K562 (cell line): ENCODE measurements around the gene TTK. TPM values are rescaled to one million over a fixed set of nuclear protein-coding genes. Genes with fewer than 3 reads are reported as not detected.

Experiments
- CAMTA2 ChIP-seq: fragments of 250-450 bp; sonication (Bioruptor Pico); conservative IDR thresholded peaks from 2 replicates; pipeline ENCODE4 v1.5.1; 2022
- CC2D1A ChIP-seq: fragments of 450-650 bp; IDR thresholded peaks from 2 replicates; pipeline ENCODE4 v1.6.1; 2017; ENCODE audit warnings: mild to moderate bottlenecking
- FOXA1 ChIP-seq: fragments of 450-650 bp; IDR thresholded peaks from 2 replicates; pipeline ENCODE4 v1.6.1; 2016; ENCODE audit warnings: mild to moderate bottlenecking, borderline replicate concordance
- JUND ChIP-seq, 2 experiments: IDR thresholded peaks; 2 replicates in 1 of 2; 3 replicates in 1 of 2; pipeline ENCODE4 v1.6.1; 2011; ENCODE audit warnings: borderline replicate concordance in 2 of 2, low read depth in 2 of 2, low read length in 2 of 2, improper control_type of control experiment in 1 of 2, missing biosample characterization in 1 of 2, missing genetic modification characterization in 1 of 2, missing genetic modification reagents in 1 of 2
- MGA ChIP-seq: fragments of 450-650 bp; IDR thresholded peaks from 2 replicates; pipeline ENCODE4 v1.6.1; 2016; ENCODE audit warnings: mild to moderate bottlenecking, moderate library complexity
- PHF20 ChIP-seq: fragments of 450-650 bp; IDR thresholded peaks from 2 replicates; pipeline ENCODE4 v1.6.1; 2018; ENCODE audit not compliant: partially characterized antibody
- SAP30 ChIP-seq: fragments of 200-600 bp; sonication (generic); IDR thresholded peaks from 2 replicates; pipeline ENCODE4 v1.6.1; 2012; ENCODE audit warnings: borderline replicate concordance, low read depth, mild to moderate bottlenecking, moderate library complexity, low read length, control low read depth, inconsistent platforms; ENCODE audit not compliant: insufficient read depth, poor library complexity, severe bottlenecking
- ZKSCAN8 ChIP-seq: fragments of 200-800 bp; sonication (Bioruptor generic); IDR thresholded peaks from 2 replicates; pipeline ENCODE4 v1.6.1; 2016; ENCODE audit warnings: missing genetic modification characterization, missing compliant biosample characterization
- ZNF124 ChIP-seq: sonication (generic); formaldehyde crosslinking; IDR thresholded peaks from 2 replicates; pipeline ENCODE4 v1.8.1; 2022; ENCODE audit warnings: missing genetic modification reagents
- ZNF609 ChIP-seq: sonication (generic); formaldehyde crosslinking; IDR thresholded peaks from 2 replicates; pipeline ENCODE4 v1.8.1; 2023; ENCODE audit warnings: missing genetic modification reagents, mild to moderate bottlenecking, borderline replicate concordance
- ZNF699 ChIP-seq: fragments of 250-450 bp; sonication (Bioruptor Pico); IDR thresholded peaks from 2 replicates; pipeline ENCODE4 v1.8.0; 2021; ENCODE audit warnings: mild to moderate bottlenecking, moderate library complexity; ENCODE audit not compliant: insufficient replicate concordance
- polyA plus RNA-seq, 8 experiments: library from polyadenylated mRNA; depleted of rRNA in 4 of 8; stranded (reverse) in 5 of 8; unstranded in 3 of 8; fragments of >200 nt; fragmentation: Nextera tagmentation in 2 of 8; fragmentation: Illumina TruSeq in 1 of 8; extraction: Ambion mirVana in 2 of 8; extraction: Trizol in 1 of 8; gene quantifications; 2 replicates each; pipeline versions ENCODE4 v1.2.1 to v1.2.3, GENCODE V29; 2011 to 2014; ENCODE audit warnings: inconsistent platforms in 1 of 8, missing spikeins in 1 of 8
- total RNA-seq, 7 experiments: library from RNA; depleted of rRNA in 6 of 7; stranded (reverse); fragments of >200 nt in 6 of 7; fragmentation: Illumina TruSeq in 2 of 7; extraction: Trizol in 2 of 7; gene quantifications; 2 replicates each; pipeline versions ENCODE4 v1.2.1 to v1.2.3, GENCODE V29; 2011 to 2021; ENCODE audit warnings: low replicate concordance in 1 of 7

The TTK gene
- total and polyA plus RNA-seq, 9 of the 15 experiments (the other 6 are each of a cell fraction or from before 2014, with no cell fraction given), result 32.7 to 58.9 (median 52.8) TPM

- TF ChIP-seq MGA (no peak), JUND (IDR thresholded peaks at IDR 0.05; ENCODE audit: borderline replicate concordance, low read depth, low read length) (no peak), JUND (tag; IDR thresholded peaks at IDR 0.05; ENCODE audit: borderline replicate concordance, low read depth, low read length) (peak; percentile 65; the same call in 1 of the 3 replicates), ZKSCAN8 (CRISPR knock-in tag) (no peak), FOXA1 (no peak), CC2D1A (no peak), ZNF124 (no peak), SAP30 (no peak), ZNF609 (no peak), CAMTA2 (CRISPR knock-in tag) (no peak), ZNF699 (CRISPR knock-in tag) (no peak), PHF20 (no peak)
These were observed 957 bp downstream of the TTK start (continued) for GRCh38 chr6:80005406-80005805.
